Kidney tubule cell (primary cell): ENCODE results near the gene CCDC167.
"Not testable (repeated sequence)": the region's sequence is repeated elsewhere in the genome, so short reads cannot be mapped to it uniquely, and the experiment has no call there.

Source experiments
- DNase-seq: peaks from one replicate; pipeline ENCODE4 v3.0.0-alpha.2; 2018; ENCODE audit warnings: low spot score

The CCDC167 gene

GRCh38 chr6:37511201-37511600, 11.5 kb upstream of the CCDC167 start:
- DNase-seq: no peak

- DNase-seq: no peak
Measured at GRCh38 chr6:37507690-37508421, 8.2 kb upstream of the CCDC167 start.

DNA sequence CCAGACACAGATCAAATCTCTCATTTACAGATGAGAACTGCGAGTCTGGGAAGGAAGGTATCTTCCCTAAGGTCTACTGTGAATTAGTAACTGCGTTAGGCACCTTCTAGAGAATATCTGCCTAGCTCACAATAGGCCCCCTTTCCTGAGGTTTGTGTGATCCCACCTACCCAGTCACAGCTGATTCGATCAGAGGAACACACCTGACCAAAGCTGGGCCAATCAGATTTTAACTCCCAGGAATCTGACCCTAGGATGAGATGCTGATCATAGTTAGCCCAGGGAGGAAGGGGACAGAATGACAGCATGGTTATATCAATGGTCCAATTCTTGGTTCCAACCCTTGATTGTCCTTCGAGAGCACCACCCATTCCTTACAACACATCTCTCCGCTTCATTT, 7.4 kb upstream of the CCDC167 start:
- no peak for DNase-seq

- DNase-seq: no peak
Measured at GRCh38 chr6:37506479-37506878, 6.8 kb upstream of the CCDC167 start.

GRCh38 chr6:37504024-37504423, 4.3 kb upstream of the CCDC167 start:
- DNase-seq: no peak

DNA sequence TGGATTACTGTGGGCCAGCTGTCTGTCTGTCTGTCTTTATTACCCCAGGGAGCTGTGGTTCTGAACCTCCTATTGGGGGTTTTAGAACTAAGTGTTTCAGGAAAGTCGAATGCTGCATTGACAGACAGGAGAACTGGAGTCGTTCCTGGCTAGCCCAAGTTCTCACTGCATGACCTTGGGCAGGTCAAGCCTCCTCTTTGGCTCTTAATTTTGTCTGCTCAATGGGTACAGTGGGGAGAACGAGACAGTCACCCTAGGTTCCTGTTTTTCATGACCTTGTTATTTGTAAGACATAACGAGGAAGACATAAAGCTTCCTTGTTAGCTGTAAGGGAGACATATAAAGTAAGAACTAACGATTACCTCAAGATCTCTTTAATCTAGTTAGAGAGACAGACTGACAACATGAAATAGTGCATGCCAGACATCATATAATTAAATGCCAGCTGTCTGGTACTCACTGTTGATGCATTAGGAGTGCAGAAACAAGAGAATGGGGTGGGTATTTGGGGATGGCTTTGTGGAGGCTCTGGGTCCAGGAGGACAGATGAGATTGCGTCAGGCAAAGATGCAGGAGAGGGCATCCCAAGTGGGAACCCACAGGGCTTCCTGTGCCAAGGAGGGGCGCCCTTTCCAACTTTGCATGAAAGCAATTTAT, 3.7 kb upstream of the CCDC167 start:
- no peak for DNase-seq

DNA sequence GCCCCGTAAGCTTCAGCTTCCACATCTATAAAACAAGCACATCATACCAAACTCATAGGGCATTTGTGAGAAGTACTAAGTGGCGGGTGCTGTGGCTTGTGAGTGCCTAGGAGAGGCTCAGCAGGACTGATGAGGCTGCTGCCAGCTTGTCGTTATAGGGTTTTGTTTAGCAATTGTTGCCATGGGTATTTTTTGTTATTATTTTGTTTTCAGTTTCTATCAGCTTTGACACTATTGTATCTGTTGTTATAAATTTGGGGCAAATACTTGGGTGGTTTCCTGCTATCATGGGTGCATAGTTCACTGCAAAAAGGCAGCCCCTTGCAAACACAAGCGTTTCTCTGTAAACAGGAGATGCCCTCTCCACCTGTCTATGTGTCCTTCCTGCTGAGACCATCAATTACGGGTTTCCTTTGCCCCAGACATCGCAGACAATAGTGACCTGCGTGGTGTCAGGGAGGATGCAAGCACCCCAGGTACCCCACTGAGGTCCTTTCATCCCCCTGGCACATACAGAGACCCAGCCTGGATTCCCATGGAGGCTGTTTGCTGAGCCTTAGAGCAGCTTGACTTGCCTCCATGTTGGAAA, 3.1 kb upstream of the CCDC167 start:
- no peak for DNase-seq

DNA sequence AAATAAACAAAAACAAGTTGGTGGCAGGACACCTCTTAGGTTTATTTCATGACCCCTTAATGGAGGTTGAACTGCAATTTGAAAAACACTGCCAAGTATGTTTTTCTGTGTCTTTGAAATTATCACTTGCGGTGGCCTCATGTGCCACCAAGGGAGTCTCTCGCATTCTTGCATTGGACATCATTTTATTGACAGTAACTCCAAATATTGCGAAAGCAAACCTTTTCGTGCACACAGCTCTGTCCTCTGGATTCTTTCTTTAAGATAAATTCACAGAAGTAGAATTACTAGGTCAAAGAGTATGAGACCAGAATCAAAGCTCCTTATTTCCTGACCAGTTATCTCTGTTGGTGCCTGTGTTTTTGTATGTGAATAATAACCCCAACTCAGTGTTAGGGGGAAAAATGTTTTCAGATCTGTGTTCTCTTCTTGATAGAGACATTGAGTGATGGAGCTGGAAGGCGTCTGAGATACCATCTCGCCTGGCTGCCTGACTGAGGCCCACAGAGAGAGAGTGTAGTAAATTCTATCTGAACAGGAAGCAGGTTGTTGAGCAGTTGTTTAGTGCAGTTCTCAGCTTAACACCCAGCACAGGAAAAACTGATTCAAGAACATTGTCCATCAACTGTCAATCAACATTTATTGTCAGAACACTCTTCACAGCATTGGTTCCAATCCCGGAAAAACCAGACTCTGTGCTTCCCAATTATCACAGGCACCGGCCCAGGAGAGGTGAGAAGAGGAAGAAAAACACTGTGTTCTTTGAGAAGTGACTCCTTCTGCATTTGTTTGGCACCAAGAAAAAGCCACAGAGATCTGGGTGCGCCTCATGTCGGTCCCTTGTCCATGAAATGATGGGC, 2.2 kb upstream of the CCDC167 start:
- no peak for DNase-seq

DNA sequence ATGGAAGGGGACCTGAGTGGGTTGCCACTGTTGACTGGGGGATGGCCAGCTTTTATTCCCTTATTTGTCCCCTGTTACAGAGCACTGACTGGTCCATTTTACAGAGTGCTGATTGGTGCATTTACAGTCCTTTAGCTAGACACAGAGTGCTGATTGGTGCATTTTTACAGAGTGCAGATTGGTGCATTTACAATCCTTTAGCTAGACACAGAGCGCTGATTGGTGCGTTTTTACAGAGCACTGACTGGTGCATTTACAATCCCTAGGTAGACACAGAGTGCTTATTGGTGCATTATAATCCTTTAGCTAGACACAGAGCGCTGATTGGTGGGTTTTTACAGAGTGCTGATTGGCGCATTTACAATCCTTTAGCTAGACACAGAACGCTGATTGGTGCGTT, 1.2 kb upstream of the CCDC167 start:
- DNase-seq: not testable (repeated sequence)

- no peak for DNase-seq
Measured at GRCh38 chr6:37500294-37500608, 558 bp upstream of the CCDC167 start.

DNA sequence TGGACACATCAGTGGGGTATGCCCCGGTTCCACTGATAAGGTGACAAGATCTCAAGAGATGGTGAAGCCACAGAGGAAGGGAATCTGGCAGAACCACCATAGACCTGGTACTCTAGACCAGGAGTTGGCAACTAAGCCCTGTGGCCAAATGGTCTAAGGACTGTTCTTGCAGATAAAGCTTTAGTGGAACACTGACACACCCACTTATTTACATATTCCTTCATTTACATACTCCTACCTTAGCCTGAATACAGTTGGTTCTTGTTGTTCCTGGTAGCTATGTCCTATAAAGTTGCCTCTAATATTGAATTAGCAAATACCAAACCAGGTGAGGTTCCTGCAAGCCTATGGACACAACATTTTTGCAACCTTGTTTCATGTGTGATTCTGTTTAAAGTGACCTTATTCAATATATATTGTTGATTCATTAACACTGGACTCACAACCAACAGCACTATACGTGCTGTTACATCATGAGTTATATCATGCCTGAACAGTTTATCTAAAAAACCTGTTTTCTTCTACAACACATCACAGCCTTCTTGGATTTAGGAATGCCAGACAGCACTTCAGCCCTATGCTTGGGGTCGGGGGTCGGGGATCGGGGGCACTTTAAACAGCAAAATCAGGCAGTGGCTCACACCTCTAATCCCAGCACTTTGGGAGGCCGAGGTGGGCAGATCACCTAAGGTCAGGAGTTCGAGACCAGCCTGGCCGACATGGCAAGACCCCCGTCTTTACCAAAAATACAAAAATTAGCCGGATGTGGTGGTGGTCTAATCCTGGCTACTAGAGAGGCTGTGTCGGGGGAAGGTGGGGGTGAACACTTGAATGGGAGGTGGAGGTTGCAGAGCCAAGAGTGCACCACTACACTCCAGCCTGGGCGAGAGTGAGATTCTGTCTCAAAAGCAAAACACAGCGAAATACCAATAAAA, 2.5 kb downstream of the CCDC167 start:
- DNase-seq: no peak

GRCh38 chr6:37495244-37495934, 4.3 kb downstream of the CCDC167 start:
- no peak for DNase-seq

GRCh38 chr6:37493661-37493995, 6.1 kb downstream of the CCDC167 start:
- no peak for DNase-seq

DNA sequence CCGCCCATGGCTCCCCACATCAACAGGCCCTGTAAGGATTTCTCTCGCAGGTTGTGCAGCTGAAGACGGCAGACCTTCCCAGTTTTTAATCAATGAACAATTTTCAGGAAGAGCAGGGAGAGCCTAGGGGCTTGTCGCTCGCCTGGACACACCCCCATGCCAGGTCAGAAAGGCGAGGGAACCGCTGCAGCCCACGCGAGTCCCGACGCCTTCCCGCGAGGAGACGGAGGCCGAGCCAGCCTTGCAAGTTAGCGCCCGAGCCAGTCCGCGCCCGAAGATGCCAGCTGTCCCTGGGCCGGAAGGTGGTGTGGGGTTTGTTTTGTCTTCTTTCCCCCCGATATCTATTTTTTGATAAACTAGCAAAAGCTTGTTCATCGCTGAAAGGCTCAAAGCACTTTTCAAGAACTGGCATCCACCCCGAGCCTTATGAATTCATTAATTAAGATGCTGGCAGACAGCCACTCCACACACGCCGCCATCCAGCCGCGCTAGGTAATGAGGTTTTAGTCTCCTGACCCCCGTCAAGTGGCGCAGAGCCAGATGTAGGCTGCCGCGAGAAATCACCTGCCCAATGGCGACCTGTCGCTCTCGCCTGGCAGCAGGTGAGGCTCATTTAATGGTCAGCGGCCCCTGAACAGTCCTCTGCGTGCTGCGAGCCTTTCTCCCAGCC, 6.6 kb downstream of the CCDC167 start:
- DNase-seq: no peak

GRCh38 chr6:37492236-37492972, 7.3 kb downstream of the CCDC167 start:
- no peak for DNase-seq

DNA sequence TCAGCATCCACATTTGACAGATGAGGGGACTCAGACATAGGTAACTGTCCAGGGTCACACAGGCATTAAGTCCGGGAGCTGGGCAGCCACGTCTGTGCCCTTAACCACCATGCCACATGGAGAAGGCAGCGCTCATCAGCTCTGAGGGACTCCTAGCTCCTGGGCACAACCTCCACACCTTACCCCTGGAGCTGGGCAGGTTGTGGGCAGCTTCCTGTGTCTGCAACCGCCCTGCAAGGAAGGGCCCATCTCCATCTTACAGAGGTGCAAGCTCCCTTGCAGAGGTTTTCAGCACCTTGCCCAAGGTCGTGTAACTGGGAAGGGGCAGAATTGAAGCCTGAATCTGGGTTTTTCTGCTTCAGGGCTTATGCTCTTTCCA, 7.9 kb downstream of the CCDC167 start:
- DNase-seq: no peak

GRCh38 chr6:37491171-37491829, 8.4 kb downstream of the CCDC167 start:
- no peak for DNase-seq

- no peak for DNase-seq
Measured at GRCh38 chr6:37490536-37491170, 9.0 kb downstream of the CCDC167 start.
